Measurements from ENCODE around the gene APBB2.
A peak's percentile ranks its signal among the peaks of the same experiment; 100 is the strongest.

The APBB2 gene

GRCh38 chr4:41214136-41214824 lies at the start of gene APBB2:
Gene APBB2 (minus strand): TSS chr4:41214542. CDS start chr4:41033254, 181,288 bp downstream.
- peak; percentile 58 for DNase-seq

- DNase-seq: no peak
Measured at GRCh38 chr4:41262198-41262597, 47.9 kb upstream of the APBB2 start.

- DNase-seq: no peak
Measured at GRCh38 chr4:41260116-41260733, 45.9 kb upstream of the APBB2 start.

- no peak for DNase-seq
Measured at GRCh38 chr4:41258783-41259182, 44.4 kb upstream of the APBB2 start.

- no peak for DNase-seq
Measured at GRCh38 chr4:41257906-41258305, 43.6 kb upstream of the APBB2 start.

- DNase-seq: peak; percentile 40
Measured at GRCh38 chr4:41257257-41257901, 43.0 kb upstream of the APBB2 start.

GRCh38 chr4:41256740-41257256 lies 42.5 kb upstream of the APBB2 start, which contains the start of gene UCHL1:
Gene UCHL1 (plus strand): TSS chr4:41256928. CDS start chr4:41256977, 49 bp downstream.
- DNase-seq: peak; percentile 2

GRCh38 chr4:41256131-41256739 lies 41.9 kb upstream of the APBB2 start:
- no peak for DNase-seq

GRCh38 chr4:41245983-41246382 lies 31.6 kb upstream of the APBB2 start:
- no peak for DNase-seq

GRCh38 chr4:41241919-41242318 lies 27.6 kb upstream of the APBB2 start:
- DNase-seq: no peak

- no peak for DNase-seq
Measured at GRCh38 chr4:41236508-41236907, 22.2 kb upstream of the APBB2 start.

- no peak for DNase-seq
Measured at GRCh38 chr4:41236032-41236431, 21.7 kb upstream of the APBB2 start.

- DNase-seq: no peak
Measured at GRCh38 chr4:41232856-41233255, 18.5 kb upstream of the APBB2 start.

- DNase-seq: no peak
Measured at GRCh38 chr4:41232406-41232805, 18.1 kb upstream of the APBB2 start.

GRCh38 chr4:41227902-41228301 lies 13.6 kb upstream of the APBB2 start:
- DNase-seq: no peak

GRCh38 chr4:41221850-41222645 lies 7.7 kb upstream of the APBB2 start:
- DNase-seq: no peak

- DNase-seq: no peak
Measured at GRCh38 chr4:41219421-41219950, 5.1 kb upstream of the APBB2 start.

- no peak for DNase-seq
Measured at GRCh38 chr4:41218703-41219102, 4.4 kb upstream of the APBB2 start.

GRCh38 chr4:41217374-41217773 lies 3.0 kb upstream of the APBB2 start:
- no peak for DNase-seq

GRCh38 chr4:41217020-41217333 lies 2.6 kb upstream of the APBB2 start:
- no peak for DNase-seq

- peak; percentile 56 for DNase-seq
Measured at GRCh38 chr4:41216294-41217019, 2.1 kb upstream of the APBB2 start.

GRCh38 chr4:41215969-41216293 lies 1.6 kb upstream of the APBB2 start:
- no peak for DNase-seq
